H1 (cell line): ENCODE results near the gene SNX24. TPM values are rescaled to one million over a fixed set of nuclear protein-coding genes. Genes with fewer than 3 reads are reported as not detected.

Source experiments
- CTCF ChIA-PET: fragments of 300-600 bp; sonication (Branson Sonifier 250); formaldehyde crosslinking; loops from one replicate; lab custom pipeline; 2021; ENCODE audit not compliant: partially characterized antibody; lab: Charles Lee
- POLR2A ChIA-PET: fragments of 300-600 bp; sonication (Branson Sonifier 250); formaldehyde crosslinking; loops from one replicate; lab custom pipeline; 2021; ENCODE audit warnings: inconsistent platforms; ENCODE audit not compliant: partially characterized antibody; lab: Charles Lee
- DNase-seq, 2 experiments: peaks; one replicate each; pipeline versions ENCODE4 v3.0.0 to v3.0.0-alpha.2; 2010 to 2022; ENCODE audit warnings: low spot score in 2 of 2, low read depth in 1 of 2, mixed read lengths in 1 of 2
- FAIRE-seq: peaks from 2 replicates; lab custom pipeline; 2011; peaks lifted over from hg19 to GRCh38; lab: Jason Lieb, UNC
- H2AFZ ChIP-seq: 2 replicates; pipeline ENCODE4 v1.8.1; 2012; ENCODE audit warnings: low read length, inconsistent platforms
- H2AK5ac ChIP-seq: 2 replicates; pipeline ENCODE4 v1.6.1; 2013; ENCODE audit warnings: low read depth, low read length
- H2BK120ac ChIP-seq: replicated peaks from 2 replicates; pipeline ENCODE3; 2013; ENCODE audit warnings: low read depth, low read length, inconsistent platforms
- H2BK12ac ChIP-seq: 2 replicates; pipeline ENCODE4 v1.6.1; 2013; ENCODE audit warnings: low read depth, low read length
- H2BK15ac ChIP-seq: 2 replicates; pipeline ENCODE4 v1.6.1; 2013; ENCODE audit warnings: low read length
- H2BK20ac ChIP-seq: 2 replicates; pipeline ENCODE4 v1.6.1; 2013; ENCODE audit warnings: low read length
- H2BK5ac ChIP-seq: 2 replicates; pipeline ENCODE4 v1.6.1; 2013; ENCODE audit warnings: low read depth, low read length
- H3K14ac ChIP-seq: 2 replicates; pipeline ENCODE4 v1.6.1; 2013; ENCODE audit warnings: inconsistent platforms; ENCODE audit not compliant: insufficient read length
- H3K18ac ChIP-seq: 2 replicates; pipeline ENCODE4 v1.6.1; 2013; ENCODE audit warnings: low read length; ENCODE audit errors: extremely low read depth
- H3K23ac ChIP-seq: 2 replicates; pipeline ENCODE4 v1.6.1; 2013; ENCODE audit warnings: inconsistent platforms; ENCODE audit not compliant: insufficient read length
- H3K23me2 ChIP-seq: 2 replicates; pipeline ENCODE4 v1.6.1; 2013; ENCODE audit warnings: low read depth, low read length
- H3K27ac ChIP-seq: 2 replicates; pipeline ENCODE4 v1.6.1; 2011; ENCODE audit warnings: low read depth, low read length, inconsistent platforms
- H3K27me3 ChIP-seq, 4 experiments: replicated peaks in 1 of 4; 1 replicate in 1 of 4; 2 replicates in 3 of 4; pipeline versions ENCODE4 v1.6.1 to v1.8.1; 2011 to 2013; ENCODE audit warnings: low read length in 3 of 4, mild to moderate bottlenecking in 3 of 4, inconsistent platforms in 2 of 4, mixed read lengths in 2 of 4, moderate library complexity in 1 of 4; ENCODE audit not compliant: control insufficient read depth in 3 of 4, insufficient read depth in 3 of 4; ENCODE audit errors: extremely low read depth in 1 of 4
- H3K36me3 ChIP-seq, 4 experiments: 2 replicates each; pipeline versions ENCODE4 v1.6.1 to v1.8.1; 2011 to 2013; ENCODE audit warnings: mild to moderate bottlenecking in 4 of 4, low read length in 3 of 4, moderate library complexity in 2 of 4, control low read depth in 1 of 4, inconsistent platforms in 1 of 4; ENCODE audit not compliant: insufficient read depth in 4 of 4, control insufficient read depth in 2 of 4
- H3K4ac ChIP-seq: replicated peaks from 2 replicates; pipeline ENCODE3; 2013; ENCODE audit warnings: low read length, low read depth, mixed read lengths, inconsistent platforms; ENCODE audit not compliant: insufficient read length
- H3K4me1 ChIP-seq, 4 experiments: replicated peaks in 1 of 4; 1 replicate in 1 of 4; 2 replicates in 3 of 4; pipeline versions ENCODE4 v1.6.1 to v1.8.1; 2011 to 2013; ENCODE audit warnings: low read length in 3 of 4, inconsistent platforms in 2 of 4, mixed read lengths in 1 of 4; ENCODE audit not compliant: insufficient read depth in 4 of 4, control insufficient read depth in 3 of 4
- H3K4me2 ChIP-seq, 2 experiments: 2 replicates each; pipeline versions ENCODE4 v1.6.1 to v1.8.1; 2011 to 2013; ENCODE audit warnings: low read depth in 2 of 2, low read length in 2 of 2, control low read depth in 1 of 2, inconsistent platforms in 1 of 2, mild to moderate bottlenecking in 1 of 2; ENCODE audit not compliant: insufficient read depth in 1 of 2
- H3K4me3 ChIP-seq, 4 experiments: fragments of 200-600, 300-600 bp in 1 of 4; sonication (generic), shearing (Covaris generic), sonication (Bioruptor Twin) in 1 of 4; 2 replicates each; pipeline versions ENCODE4 v1.5.1 to v1.8.1; 2011 to 2016; ENCODE audit warnings: low read length in 4 of 4, low read depth in 3 of 4, control low read depth in 2 of 4, inconsistent platforms in 2 of 4, mild to moderate bottlenecking in 2 of 4, mixed read lengths in 1 of 4, moderate library complexity in 1 of 4; ENCODE audit not compliant: insufficient read depth in 2 of 4; ENCODE audit errors: extremely low read depth in 1 of 4
- H3K56ac ChIP-seq: replicated peaks from 2 replicates; pipeline ENCODE3; 2013; ENCODE audit warnings: low read depth, mild to moderate bottlenecking, mixed read lengths, low read length, inconsistent platforms; ENCODE audit not compliant: insufficient read length
- H3K79me1 ChIP-seq: 2 replicates; pipeline ENCODE4 v1.6.1; 2013; ENCODE audit warnings: low read depth, low read length, control low read depth
- H3K79me2 ChIP-seq, 2 experiments: 2 replicates each; pipeline versions ENCODE4 v1.6.1 to v1.8.1; 2012 to 2013; ENCODE audit warnings: low read length in 2 of 2, mild to moderate bottlenecking in 2 of 2, inconsistent platforms in 1 of 2; ENCODE audit not compliant: insufficient read depth in 2 of 2, control insufficient read depth in 1 of 2
- H3K9ac ChIP-seq, 4 experiments: replicated peaks in 1 of 4; 1 replicate in 1 of 4; 2 replicates in 3 of 4; pipeline versions ENCODE4 v1.6.1 to v1.8.1; 2011 to 2013; ENCODE audit warnings: low read depth in 3 of 4, low read length in 3 of 4, control low read depth in 2 of 4, mild to moderate bottlenecking in 2 of 4, moderate library complexity in 2 of 4, inconsistent platforms in 1 of 4; ENCODE audit errors: extremely low read depth in 1 of 4
- H3K9me3 ChIP-seq, 2 experiments: 2 replicates each; pipeline versions ENCODE4 v1.6.1 to v1.8.1; 2012 to 2013; ENCODE audit warnings: mild to moderate bottlenecking in 2 of 2, moderate library complexity in 2 of 2, control low read depth in 1 of 2, inconsistent platforms in 1 of 2, low read depth in 1 of 2, low read length in 1 of 2, mixed read lengths in 1 of 2; ENCODE audit not compliant: insufficient read depth in 2 of 2
- H4K20me1 ChIP-seq, 2 experiments: replicated peaks in 1 of 2; 2 replicates each; pipeline versions ENCODE3 to v1.8.1; 2011 to 2013; ENCODE audit warnings: inconsistent platforms in 2 of 2, low read length in 2 of 2, mild to moderate bottlenecking in 1 of 2; ENCODE audit not compliant: insufficient read depth in 2 of 2, control insufficient read depth in 1 of 2
- H4K5ac ChIP-seq: 2 replicates; pipeline ENCODE4 v1.6.1; 2013; ENCODE audit warnings: low read length, low read depth, mixed read lengths, inconsistent platforms; ENCODE audit not compliant: insufficient read length
- H4K8ac ChIP-seq: 2 replicates; pipeline ENCODE4 v1.8.0; 2013; ENCODE audit warnings: mild to moderate bottlenecking, moderate library complexity, low read length, inconsistent platforms; ENCODE audit not compliant: insufficient read depth; ENCODE audit errors: extremely low read depth
- H4K91ac ChIP-seq: replicated peaks from 2 replicates; pipeline ENCODE3; 2013; ENCODE audit warnings: low read length, mixed read lengths, inconsistent platforms; ENCODE audit not compliant: insufficient read length
- HDAC2 ChIP-seq, 2 experiments: fragments of 300-600 bp in 1 of 2; sonication (generic) in 1 of 2; IDR thresholded peaks; 2 replicates each; pipeline ENCODE4 v1.6.1; 2011 to 2012; ENCODE audit warnings: low read depth in 2 of 2, low read length in 2 of 2, mild to moderate bottlenecking in 2 of 2, moderate library complexity in 2 of 2, borderline replicate concordance in 1 of 2, inconsistent platforms in 1 of 2
- RBBP5 ChIP-seq: IDR thresholded peaks from 2 replicates; pipeline ENCODE4 v1.7.1; 2012; ENCODE audit warnings: low read depth, mild to moderate bottlenecking, inconsistent platforms, low read length, moderate library complexity, borderline replicate concordance
- USF2 ChIP-seq: IDR thresholded peaks from 2 replicates; pipeline ENCODE4 v1.6.1; 2011; ENCODE audit warnings: low read length, improper control_type of control experiment
- WGBS, 2 experiments: shearing (Covaris generic) in 1 of 2; methylation state at CpG; one replicate each; pipeline versions ENCODE4 v1.1.6 to v1.1.7; 2013 to 2015; ENCODE audit warnings: low lambda C conversion rate in 2 of 2, mixed read lengths in 2 of 2, inconsistent platforms in 1 of 2, low coverage in 1 of 2, missing lambda C conversion rate in 1 of 2; ENCODE audit not compliant: insufficient replicate concordance in 2 of 2, insufficient coverage in 1 of 2, insufficient read length in 1 of 2; ENCODE audit errors: extremely low coverage in 1 of 2, missing lambda C conversion rate in 1 of 2; 5-methylcytosine and 5-hydroxymethylcytosine counted together
- polyA plus RNA-seq, 7 experiments: library from polyadenylated mRNA; depleted of rRNA in 3 of 7; stranded (reverse) in 5 of 7; unstranded in 2 of 7; fragments of >200 nt in 5 of 7; fragments of 200-250 nt in 2 of 7; gene quantifications; 1 replicate in 5 of 7; 2 replicates in 1 of 7; 4 replicates in 1 of 7; pipeline versions ENCODE4 v1.2.1 to v1.2.3, GENCODE V29; 2011 to 2013; ENCODE audit warnings: missing spikeins in 2 of 7, mixed read lengths in 2 of 7
- total RNA-seq: library from RNA; stranded (reverse); fragmentation: NEBNext Ultra II Directional; extraction: Animal tissue kit (Norgen Biotek cat#: 25700); gene quantifications from 2 replicates; pipeline ENCODE4 v1.2.1, GENCODE V29; 2021

Gene SNX24
- total and polyA plus RNA-seq, 2 of the 8 experiments (the other 6 are each of a cell fraction or from before 2014, with no cell fraction given), result 7.3 to 14.3 TPM

GRCh38 chr5:122943050-122943698 is 97.8 kb downstream of the SNX24 start:
- H2BK20ac ChIP-seq, result no peak overlapping the region
- H3K4ac ChIP-seq, result no peak overlapping the region
- H2BK120ac ChIP-seq, result no peak overlapping the region
- no peak overlapping the region for H3K4me2 ChIP-seq
- DNase-seq (no peak), FAIRE-seq (no peak)
- TF ChIP-seq RBBP5 (no peak), HDAC2 (IDR thresholded peaks at IDR 0.05; ENCODE audit: borderline replicate concordance in 1 of 2, low read depth in 2 of 2, low read length in 2 of 2) (no peak), USF2 (peak; percentile 38; the same call in 1 of the 2 replicates)
- no peaks in the 10 kb centered on the region for H3K9me3 ChIP-seq
- H2BK12ac ChIP-seq, result no peak overlapping the region
- no peaks in the 10 kb centered on the region for H3K36me3 ChIP-seq
- no peak overlapping the region for H3K9ac ChIP-seq
- ChIA-PET CTCF (interaction anchor here (0.6 to 1.4 kb wide), 6 partner anchors 10 to 208 kb away, joined by 3 to 5 read pairs (median 3); no protein-coding TSS in a partner anchor), POLR2A (interaction anchor here (1.7 kb wide), 1 partner anchor 10 kb away, joined by 3 read pairs; no protein-coding TSS in a partner anchor)
- H3K4me1 ChIP-seq, result peaks cover 0 to 6% (median 2%) of the 10 kb centered on the region in 4 experiments; a peak in 1 of 7 replicates
- 0 out of 2 replicates have a peak overlapping the region, but pooled peaks have one; percentile 28 for H2BK5ac ChIP-seq
- no peak overlapping the region for H3K56ac ChIP-seq
- H3K23me2 ChIP-seq, result no peaks in the 10 kb centered on the region
- no peaks in the 10 kb centered on the region for H3K27me3 ChIP-seq
- H4K5ac ChIP-seq, result no peak overlapping the region
- no peak overlapping the region for H3K4me3 ChIP-seq
- H4K8ac ChIP-seq, result peak overlapping the region; percentile 60; the same call in 1 of the 2 replicates
- WGBS, 2 experiments, result 73% methylated on average over 7 of the region's 7 CpGs; no CpG with 5 or more reads in 1 of the 2 experiments
- no peak overlapping the region for H3K18ac ChIP-seq
- H3K14ac ChIP-seq, result no peak overlapping the region
- no peaks in the 10 kb centered on the region for H3K79me1 ChIP-seq
- no peaks in the 10 kb centered on the region for H3K79me2 ChIP-seq
- H4K20me1 ChIP-seq, result no peaks in the 10 kb centered on the region
- no peak overlapping the region for H4K91ac ChIP-seq
- H2BK15ac ChIP-seq, result no peak overlapping the region
- H2AK5ac ChIP-seq, result no peak overlapping the region
- H3K27ac ChIP-seq, result no peak overlapping the region
- H3K23ac ChIP-seq, result no peak overlapping the region
- no peak overlapping the region for H2AFZ ChIP-seq
